Activated CD4-positive, alpha-beta T cell treated with anti-CD3 and anti-CD28 coated beads for 36 hours (primary cell): Measurements from ENCODE around the gene CTCF. TPM values are rescaled to one million over a fixed set of nuclear protein-coding genes. Genes with fewer than 3 reads are reported as not detected.

Experiments used
- ATAC-seq: fragments of 200-7000 bp; cut with Tn5 transposase; one replicate; pipeline ENCODE4 v1.10.0; 2021; ENCODE audit warnings: mild to moderate bottlenecking, moderate library complexity
- CTCF ChIA-PET: fragments of 350-600 bp; sonication (Branson Sonifier 250); formaldehyde crosslinking; loops from one replicate; lab custom pipeline; 2021; ENCODE audit warnings: antibody characterized with exemption; lab: Charles Lee
- POLR2A ChIA-PET: fragments of 350-600 bp; sonication (Branson Sonifier 250); formaldehyde crosslinking; loops from one replicate; lab custom pipeline; 2021; ENCODE audit warnings: antibody characterized with exemption, inconsistent platforms; lab: Charles Lee
- DNase-seq: peaks from one replicate; pipeline ENCODE4 v3.0.0-alpha.2; 2020
- H3K27ac Mint-ChIP-seq: one replicate; pipeline ENCODE4 v1.8.0; 2021; ENCODE audit warnings: mixed read lengths
- H3K27me3 Mint-ChIP-seq: one replicate; pipeline ENCODE4 v1.8.0; 2021; ENCODE audit warnings: mixed read lengths
- H3K36me3 Mint-ChIP-seq: one replicate; pipeline ENCODE4 v1.8.0; 2021; ENCODE audit warnings: low read depth, mixed read lengths
- H3K4me1 Mint-ChIP-seq: one replicate; pipeline ENCODE4 v1.8.0; 2021; ENCODE audit warnings: mixed read lengths
- H3K4me3 Mint-ChIP-seq: one replicate; pipeline ENCODE4 v1.8.0; 2021; ENCODE audit warnings: mild to moderate bottlenecking, moderate library complexity, mixed read lengths
- H3K9me3 Mint-ChIP-seq: one replicate; pipeline ENCODE4 v1.8.0; 2021; ENCODE audit warnings: low read depth, mixed read lengths
- intact Hi-C, 2 experiments: fragments of 100-400 bp; cut with DNase I in 1 of 2; cut with micrococcal nuclease in 1 of 2; formaldehyde crosslinking; loops; one replicate each; pipeline versions ENCODE4 v1.14.2 to v1.15.1; 2022 to 2024; cut with DNase I, micrococcal nuclease
- total RNA-seq, 2 experiments: library from RNA; stranded (reverse); gene quantifications; one replicate each; pipeline ENCODE4 v1.2.3, GENCODE V29; 2021

The CTCF gene
- total RNA-seq, 2 experiments from 2014 or later, result 51.0 to 66.4 TPM

DNA sequence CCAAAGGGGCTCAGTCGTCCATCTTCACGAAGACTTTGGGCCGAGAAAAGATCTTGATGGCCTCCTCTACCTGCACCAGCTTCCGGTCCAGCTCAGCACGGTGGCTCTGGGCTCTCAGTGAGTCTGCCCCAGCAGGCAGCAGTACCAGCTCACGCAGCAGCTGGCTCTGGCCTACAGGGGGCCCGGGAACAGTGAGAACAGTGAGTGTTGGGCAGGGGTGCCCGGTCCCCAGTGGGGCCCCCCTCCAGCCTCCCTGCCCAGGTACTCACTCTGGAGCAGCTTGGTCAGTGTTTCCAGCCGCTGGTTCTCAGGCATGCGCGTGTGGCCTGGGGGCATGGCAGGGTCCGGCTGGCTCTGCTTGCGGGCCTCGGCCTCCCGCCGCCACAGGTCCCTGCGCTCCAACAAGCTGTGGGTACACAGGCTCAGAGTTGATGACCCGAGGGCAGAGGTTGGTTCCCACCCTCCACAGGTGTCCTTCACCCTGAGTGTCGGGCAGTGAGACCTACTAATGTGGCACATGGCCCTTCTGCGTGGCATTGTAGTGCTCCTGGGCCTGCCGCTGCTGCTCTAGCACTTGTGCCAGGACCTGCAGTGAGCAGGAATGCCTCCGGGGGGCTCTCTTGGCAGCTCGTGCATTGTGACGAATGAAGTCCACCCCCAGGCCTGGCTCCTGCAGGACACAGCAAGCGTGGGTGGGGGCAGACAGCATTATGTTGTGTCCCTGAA is 101.0 kb downstream of the CTCF start:
- Mint-ChIP-seq H3K36me3 (peaks cover 19% of the 10 kb centered on the region), H3K27ac (no peak overlapping the region), H3K27me3 (no peaks in the 10 kb centered on the region), H3K4me1 (peaks cover 32% of the 10 kb centered on the region), H3K9me3 (no peaks in the 10 kb centered on the region), H3K4me3 (no peak overlapping the region)
- peak; percentile 73 for DNase-seq
- ChIA-PET POLR2A (interaction anchor here (0.5 to 1.2 kb wide), 3 partner anchors 96 to 269 kb away, joined by 3 to 5 read pairs (median 4); no protein-coding TSS in a partner anchor), CTCF (interaction anchor here (0.6 to 7.4 kb wide), 18 partner anchors 10 to 436 kb away, joined by 3 to 77 read pairs (median 4); partner anchors contain the start of genes ATP6V0D1, CARMIL2, CTCF and TMEM208)
- no peak for ATAC-seq
- intact Hi-C loops, result loop anchor here (5.0 kb wide), 5 partner anchors 116 to 1524 kb away; partner anchors contain the start of genes AGRP (in 1 of the 2), ATP6V0D1 (in 1 of the 2), FHOD1 (in 1 of the 2) and HSF4 (in 1 of the 2)

- DNase-seq, result no peak
- no peaks in the 10 kb centered on the region for H3K27me3 Mint-ChIP-seq
- ATAC-seq, result no peak
- ChIA-PET CTCF (interaction anchor here (0.5 to 10.5 kb wide), 15 partner anchors 9 to 577 kb away, joined by 3 to 99 read pairs (median 7); partner anchors contain the start of genes ATP6V0D1, CARMIL2, CTCF and TMEM208), POLR2A (interaction anchor here (0.5 to 0.9 kb wide), 2 partner anchors 96 to 269 kb away, joined by 3 to 5 read pairs; no protein-coding TSS in a partner anchor)
- no peaks in the 10 kb centered on the region for H3K9me3 Mint-ChIP-seq
- H3K27ac Mint-ChIP-seq, result no peak overlapping the region
- intact Hi-C loops, result loop anchor here (5.0 kb wide), 5 partner anchors 117 to 1523 kb away; partner anchors contain the start of genes AGRP (in 1 of the 2), ATP6V0D1 (in 1 of the 2), FHOD1 (in 1 of the 2) and HSF4 (in 1 of the 2)
- H3K36me3 Mint-ChIP-seq, result peaks cover 16% of the 10 kb centered on the region
- H3K4me3 Mint-ChIP-seq, result no peak overlapping the region
- H3K4me1 Mint-ChIP-seq, result peaks cover 26% of the 10 kb centered on the region
Observed at GRCh38 chr16:67663877-67664222, 101.5 kb downstream of the CTCF start.

DNA sequence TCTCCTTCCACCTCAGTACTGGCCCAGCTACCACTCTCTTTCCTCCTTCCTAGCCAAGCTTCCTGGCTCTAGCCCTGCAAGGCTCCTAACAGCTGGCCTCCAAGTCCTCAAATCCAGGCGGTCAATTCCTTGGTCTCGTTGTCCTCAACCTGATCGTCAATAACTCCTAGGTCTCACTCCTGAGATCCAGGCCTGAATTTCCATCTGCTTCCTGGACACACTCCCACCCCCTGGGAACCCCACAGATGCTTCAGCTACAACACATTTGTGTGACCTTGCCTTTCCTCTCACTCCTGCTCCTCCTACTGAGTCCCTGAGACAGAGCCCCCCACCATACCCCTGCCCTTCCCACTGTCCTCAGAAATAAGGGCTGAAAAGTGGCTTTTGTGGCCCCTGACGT is 101.9 kb downstream of the CTCF start:
- ChIA-PET CTCF (interaction anchor here (0.5 to 10.5 kb wide), 12 partner anchors 9 to 577 kb away, joined by 3 to 99 read pairs (median 7); partner anchors contain the start of genes ATP6V0D1, CARMIL2, CTCF and TMEM208), POLR2A (interaction anchor here (0.5 to 0.9 kb wide), 2 partner anchors 97 to 268 kb away, joined by 3 to 5 read pairs; no protein-coding TSS in a partner anchor)
- Mint-ChIP-seq H3K27me3 (no peaks in the 10 kb centered on the region), H3K36me3 (peaks cover 12% of the 10 kb centered on the region), H3K4me1 (peaks cover 23% of the 10 kb centered on the region), H3K9me3 (no peaks in the 10 kb centered on the region), H3K4me3 (no peak overlapping the region), H3K27ac (no peak overlapping the region)
- no peak for DNase-seq
- ATAC-seq, result no peak
- intact Hi-C loops, result loop anchor here (5.0 kb wide), 5 partner anchors 117 to 1523 kb away; partner anchors contain the start of genes AGRP (in 1 of the 2), ATP6V0D1 (in 1 of the 2), FHOD1 (in 1 of the 2) and HSF4 (in 1 of the 2)

GRCh38 chr16:67664871-67665270 is 102.5 kb downstream of the CTCF start:
- Mint-ChIP-seq H3K4me3 (no peak overlapping the region), H3K27me3 (no peaks in the 10 kb centered on the region), H3K9me3 (no peaks in the 10 kb centered on the region), H3K4me1 (peaks cover 23% of the 10 kb centered on the region), H3K36me3 (peaks cover 9% of the 10 kb centered on the region), H3K27ac (no peak overlapping the region)
- CTCF ChIA-PET, result interaction anchor here (2.2 to 10.5 kb wide), 5 partner anchors 8 to 183 kb away, joined by 6 to 99 read pairs (median 13); partner anchors contain the start of genes ATP6V0D1 and CTCF
- ATAC-seq (no peak), DNase-seq (no peak)
- POLR2A ChIA-PET, result no interaction called here
- intact Hi-C loops, result loop anchor here (5.0 kb wide), 5 partner anchors 118 to 1522 kb away; partner anchors contain the start of genes AGRP (in 1 of the 2), ATP6V0D1 (in 1 of the 2), FHOD1 (in 1 of the 2) and HSF4 (in 1 of the 2)

DNA sequence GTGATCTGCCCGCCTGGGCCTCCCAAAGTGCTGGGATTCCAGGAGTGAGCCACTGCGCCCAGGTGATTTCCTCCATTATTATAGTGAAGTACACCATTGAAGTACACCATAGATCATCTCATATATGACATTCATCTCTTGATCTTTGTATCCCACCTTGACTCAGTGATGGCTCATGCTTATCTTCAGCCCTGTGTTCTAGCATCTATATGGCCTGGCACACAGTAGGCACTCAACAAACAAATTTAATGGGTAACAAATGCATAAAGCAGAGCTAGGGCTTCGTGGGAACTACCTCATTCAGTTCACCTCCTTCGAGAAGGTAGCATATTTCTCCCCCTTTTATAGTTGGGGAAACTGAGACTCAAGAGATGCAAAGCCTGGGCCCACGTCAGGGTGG is 103.3 kb downstream of the CTCF start:
- H3K27ac Mint-ChIP-seq, result peak overlapping the region; percentile 47
- intact Hi-C loops, result no loop called here
- no peak for DNase-seq
- H3K9me3 Mint-ChIP-seq, result no peaks in the 10 kb centered on the region
- peaks cover 23% of the 10 kb centered on the region for H3K4me1 Mint-ChIP-seq
- peaks cover 9% of the 10 kb centered on the region for H3K36me3 Mint-ChIP-seq
- ChIA-PET CTCF (interaction anchor here (0.5 to 10.5 kb wide), 7 partner anchors 7 to 421 kb away, joined by 3 to 99 read pairs (median 4); partner anchors contain the start of genes ATP6V0D1 and CTCF), POLR2A (interaction anchor here (0.6 kb wide), 1 partner anchor 179 kb away, joined by 3 read pairs; no protein-coding TSS in a partner anchor)
- no peak for ATAC-seq
- H3K4me3 Mint-ChIP-seq, result peak overlapping the region; percentile 73
- H3K27me3 Mint-ChIP-seq, result no peaks in the 10 kb centered on the region

- DNase-seq, result peak; percentile 53
- ATAC-seq, result peak; percentile 5
- Mint-ChIP-seq H3K27me3 (no peaks in the 10 kb centered on the region), H3K4me1 (peaks cover 23% of the 10 kb centered on the region), H3K9me3 (no peaks in the 10 kb centered on the region), H3K27ac (no peak overlapping the region), H3K4me3 (peak overlapping the region; percentile 78), H3K36me3 (peaks cover 9% of the 10 kb centered on the region)
- intact Hi-C loops, result loop anchor here in 1 of 2 experiments (1.0 to 2.0 kb wide), 4 partner anchors 53 to 185 kb away; partner anchors contain the start of genes ATP6V0D1, CTCF and GFOD2
- ChIA-PET CTCF (interaction anchor here (0.5 to 10.5 kb wide), 10 partner anchors 25 to 422 kb away, joined by 3 to 99 read pairs (median 7); partner anchors contain the start of genes ATP6V0D1 and CTCF), POLR2A (interaction anchor here (0.6 kb wide), 1 partner anchor 75 kb away, joined by 4 read pairs; no protein-coding TSS in a partner anchor)
Observed at GRCh38 chr16:67666032-67666551, 103.8 kb downstream of the CTCF start.

DNA sequence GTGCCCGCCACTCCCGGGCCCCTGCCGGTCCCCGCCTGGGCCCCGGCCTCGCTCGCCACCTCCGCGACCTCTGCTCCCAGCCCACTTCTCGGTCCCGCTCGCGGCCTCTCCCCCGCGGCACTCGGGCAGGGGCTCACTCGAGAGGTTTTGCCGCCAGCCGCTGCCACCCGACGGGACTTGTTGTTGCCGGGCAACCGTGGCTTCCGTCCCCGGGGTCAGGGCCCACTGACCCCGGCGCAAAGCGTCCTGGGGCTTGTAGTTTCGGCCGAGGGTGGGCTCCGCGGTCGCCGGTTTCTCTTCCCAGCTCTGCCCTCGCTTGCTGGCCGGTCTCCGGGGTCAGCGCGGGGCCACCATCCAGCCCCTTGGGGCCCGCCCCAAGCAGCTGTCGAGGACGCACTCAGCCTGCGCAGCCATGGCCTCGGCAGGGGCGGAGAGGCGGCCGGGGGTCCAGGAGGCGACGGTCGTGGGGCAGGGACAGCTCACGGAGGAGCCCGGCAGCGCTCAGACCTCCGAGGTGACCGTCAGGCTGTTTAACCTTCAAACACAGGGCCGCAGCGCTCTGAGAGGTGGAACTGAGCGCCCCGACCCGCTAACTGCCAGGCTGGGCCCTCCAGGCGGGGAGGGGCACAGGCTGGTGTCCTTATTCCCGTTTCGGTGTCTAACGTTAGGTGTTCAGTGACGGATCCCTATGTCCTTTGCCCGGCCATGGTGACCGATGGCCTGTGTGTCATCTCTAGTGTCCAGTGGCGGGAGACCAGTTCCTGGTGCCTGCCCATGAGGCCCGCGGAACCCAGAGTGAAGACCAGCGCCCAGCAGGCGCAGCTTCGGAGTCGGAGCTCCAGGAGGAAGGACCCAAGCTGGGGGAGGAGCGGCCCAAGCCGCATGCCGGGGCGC is 104.5 kb downstream of the CTCF start, which contains the start of the genes C16orf86 and ENKD1:
Gene C16orf86, plus strand, starts transcription at position 256 of the 894 bp plus-strand sequence. Its CDS starts 157 bp downstream, at position 413.
Gene ENKD1, minus strand, starts transcription at position 192 of the 894 bp plus-strand sequence. CDS start 308 bp downstream, outside the sequence.
- intact Hi-C loops, result loop anchor here in 1 of 2 experiments (1.0 to 2.0 kb wide), 4 partner anchors 52 to 186 kb away; partner anchors contain the start of genes ATP6V0D1, CTCF and GFOD2
- CTCF ChIA-PET, result interaction anchor here (0.5 to 10.5 kb wide), 24 partner anchors 9 to 427 kb away, joined by 3 to 99 read pairs (median 4); partner anchors contain the start of genes ATP6V0D1, CARMIL2, RANBP10 and TSNAXIP1
- Mint-ChIP-seq H3K4me3 (peak within 1 kb of the TSS; percentile 78), H3K27ac (peak within 1 kb of the TSS; percentile 84), H3K9me3 (no peaks in the 10 kb centered on the region), H3K27me3 (no peaks in the 10 kb centered on the region), H3K4me1 (peaks cover 19% of the 10 kb centered on the region), H3K36me3 (peaks cover 8% of the 10 kb centered on the region)
- peak; percentile 91 for DNase-seq
- ATAC-seq, result peak; percentile 68
- POLR2A ChIA-PET, result interaction anchor here (0.5 to 0.7 kb wide), 4 partner anchors 76 to 233 kb away, joined by 3 to 4 read pairs (median 4); partner anchors contain the start of gene NUTF2

DNA sequence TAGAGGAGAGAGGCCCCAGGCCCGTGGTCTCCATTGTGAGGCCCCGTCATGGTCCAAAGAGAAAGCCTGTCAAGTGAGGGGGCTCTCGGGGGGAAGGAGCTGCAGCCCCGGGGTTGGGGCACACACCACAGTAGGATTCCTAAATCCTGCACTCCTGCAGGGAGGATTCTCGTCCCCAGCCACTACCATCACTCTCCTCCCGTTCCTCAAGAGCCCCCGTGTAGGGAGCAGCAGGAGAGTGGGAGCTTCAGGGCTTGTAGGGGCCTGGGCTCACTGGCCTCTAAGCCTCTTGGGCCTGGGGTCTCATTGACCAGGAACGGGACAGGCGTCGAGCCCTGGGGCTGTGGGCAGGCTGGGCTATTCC is 105.1 kb downstream of the CTCF start:
- POLR2A ChIA-PET, result interaction anchor here (0.5 to 0.7 kb wide), 2 partner anchors 216 to 233 kb away, joined by 3 read pairs; no protein-coding TSS in a partner anchor

DNA sequence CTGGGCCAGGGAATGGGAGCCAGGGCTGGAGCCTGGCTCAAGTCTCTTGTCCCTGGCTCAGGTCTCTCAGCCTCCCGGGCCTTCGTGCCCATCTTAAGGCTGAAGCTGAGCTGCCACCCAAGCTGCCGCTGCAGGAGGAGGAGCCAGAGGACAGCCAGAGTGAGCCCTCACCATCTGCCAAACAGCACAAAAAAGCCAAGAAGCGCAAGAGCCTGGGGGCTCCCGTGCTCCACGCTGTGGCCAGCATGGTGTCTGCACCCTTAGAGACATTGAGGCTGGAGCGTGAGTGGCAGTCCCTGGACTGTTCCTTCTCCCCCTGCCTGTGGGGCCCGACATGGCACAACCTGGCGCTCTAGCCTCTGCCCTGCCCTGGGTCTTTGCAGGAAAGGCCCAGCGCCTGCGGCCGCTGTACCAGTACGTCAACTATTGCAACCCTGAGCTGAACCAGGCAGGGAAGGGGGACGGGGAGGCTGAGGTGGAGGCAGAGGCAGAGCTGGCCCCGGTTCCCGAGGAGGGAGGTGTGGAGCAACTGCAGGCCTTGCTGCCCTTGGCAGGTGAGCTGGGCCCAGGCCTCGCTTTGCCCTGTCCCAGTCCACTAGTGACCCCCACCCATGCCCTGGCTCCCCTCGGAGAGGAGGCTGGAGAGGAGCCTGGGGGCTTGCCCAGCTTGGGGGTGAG is 105.6 kb downstream of the CTCF start:
- ChIA-PET CTCF (interaction anchor here (0.6 to 10.5 kb wide), 30 partner anchors 9 to 426 kb away, joined by 3 to 99 read pairs (median 4); partner anchors contain the start of genes ATP6V0D1, CARMIL2, GFOD2 and RANBP10), POLR2A (interaction anchor here (0.5 to 0.7 kb wide), 3 partner anchors 11 to 232 kb away, joined by 3 read pairs; no protein-coding TSS in a partner anchor)
- intact Hi-C loops, result loop anchor here (1.0 to 2.0 kb wide), 3 partner anchors 121 to 178 kb away; partner anchors contain the start of gene NUTF2 (in 1 of the 2)
- ATAC-seq (peak; percentile 91), DNase-seq (peak; percentile 92)
- Mint-ChIP-seq H3K27me3 (no peaks in the 10 kb centered on the region), H3K9me3 (no peaks in the 10 kb centered on the region), H3K4me3 (no peak overlapping the region), H3K36me3 (peaks cover 2% of the 10 kb centered on the region), H3K27ac (no peak overlapping the region), H3K4me1 (peaks cover 19% of the 10 kb centered on the region)

More for the DNA sequence above, 105.1 kb downstream of the CTCF start:
- H3K27me3 Mint-ChIP-seq, result no peaks in the 10 kb centered on the region
- no peak for DNase-seq
- intact Hi-C loops, result loop anchor here in 1 of 2 experiments (2.0 kb wide), 1 partner anchor 121 kb away; no protein-coding TSS in a partner anchor
- H3K4me1 Mint-ChIP-seq, result peaks cover 19% of the 10 kb centered on the region
- no peaks in the 10 kb centered on the region for H3K9me3 Mint-ChIP-seq
- CTCF ChIA-PET, result interaction anchor here (0.5 to 10.5 kb wide), 25 partner anchors 9 to 427 kb away, joined by 3 to 99 read pairs (median 4); partner anchors contain the start of genes ATP6V0D1, CARMIL2, RANBP10 and TSNAXIP1
- H3K36me3 Mint-ChIP-seq, result peaks cover 4% of the 10 kb centered on the region
- no peak for ATAC-seq
- peak overlapping the region; percentile 84 for H3K27ac Mint-ChIP-seq
- H3K4me3 Mint-ChIP-seq, result peak overlapping the region; percentile 78
